H9 (cell line): Measurements from ENCODE around the gene USP46. TPM values are rescaled to one million over a fixed set of nuclear protein-coding genes. Genes with fewer than 3 reads are reported as not detected.

Experiments
- DNase-seq: peaks from one replicate; pipeline ENCODE4 v3.0.0-alpha.2; 2017
- H2AFZ ChIP-seq: one replicate; pipeline ENCODE4 v1.6.1; 2013; ENCODE audit warnings: mild to moderate bottlenecking, low read length, control low read depth, moderate library complexity
- H2AK5ac ChIP-seq: 2 replicates; pipeline ENCODE4 v1.6.1; 2013; ENCODE audit warnings: low read length, control low read depth, mixed read lengths; ENCODE audit not compliant: insufficient read length
- H2BK120ac ChIP-seq: one replicate; pipeline ENCODE4 v1.6.1; 2013; ENCODE audit warnings: low read depth, mild to moderate bottlenecking, low read length, control low read depth, inconsistent platforms; ENCODE audit not compliant: poor library complexity, severe bottlenecking
- H2BK12ac ChIP-seq: 2 replicates; pipeline ENCODE4 v1.6.1; 2013; ENCODE audit warnings: low read length, control low read depth, mixed read lengths, low read depth; ENCODE audit not compliant: insufficient read length
- H2BK15ac ChIP-seq: 2 replicates; pipeline ENCODE4 v1.6.1; 2013; ENCODE audit warnings: low read depth, low read length, control low read depth
- H2BK20ac ChIP-seq: one replicate; pipeline ENCODE4 v1.6.1; 2013; ENCODE audit warnings: low read depth, mild to moderate bottlenecking, low read length, control low read depth, inconsistent platforms; ENCODE audit not compliant: poor library complexity, severe bottlenecking
- H2BK5ac ChIP-seq: 2 replicates; pipeline ENCODE4 v1.6.1; 2013; ENCODE audit warnings: low read length, control low read depth, mixed read lengths; ENCODE audit not compliant: insufficient read length
- H3K14ac ChIP-seq: 2 replicates; pipeline ENCODE4 v1.6.1; 2013; ENCODE audit warnings: low read length, control low read depth; ENCODE audit not compliant: insufficient read depth
- H3K18ac ChIP-seq: 2 replicates; pipeline ENCODE4 v1.6.1; 2013; ENCODE audit warnings: low read depth, mild to moderate bottlenecking, mixed read lengths, low read length, control low read depth; ENCODE audit not compliant: insufficient read length
- H3K23ac ChIP-seq: 2 replicates; pipeline ENCODE4 v1.6.1; 2013; ENCODE audit warnings: low read length, control low read depth, mixed read lengths, low read depth; ENCODE audit not compliant: insufficient read length
- H3K23me2 ChIP-seq: 2 replicates; pipeline ENCODE4 v1.6.1; 2013; ENCODE audit warnings: low read depth, mild to moderate bottlenecking, mixed read lengths, low read length, control low read depth; ENCODE audit not compliant: insufficient read length, poor library complexity, severe bottlenecking
- H3K27ac ChIP-seq: 2 replicates; pipeline ENCODE4 v1.5.1; 2013; ENCODE audit warnings: low read length, control low read depth, mixed read lengths, low read depth; ENCODE audit not compliant: insufficient read length
- H3K27me3 ChIP-seq: 2 replicates; pipeline ENCODE4 v1.6.1; 2013; ENCODE audit warnings: low read length, control low read depth, inconsistent platforms; ENCODE audit not compliant: insufficient read depth
- H3K4ac ChIP-seq: 2 replicates; pipeline ENCODE4 v1.6.1; 2013; ENCODE audit warnings: low read depth, mild to moderate bottlenecking, control low read depth, inconsistent platforms, low read length, moderate library complexity
- H3K4me1 ChIP-seq: 2 replicates; pipeline ENCODE4 v1.6.1; 2013; ENCODE audit warnings: low read length, control low read depth, inconsistent platforms; ENCODE audit not compliant: insufficient read depth
- H3K4me2 ChIP-seq: 2 replicates; pipeline ENCODE4 v1.6.1; 2013; ENCODE audit warnings: low read length, control low read depth, mixed read lengths; ENCODE audit not compliant: insufficient read length, insufficient read depth
- H3K56ac ChIP-seq: 2 replicates; pipeline ENCODE4 v1.6.1; 2013; ENCODE audit warnings: low read depth, mild to moderate bottlenecking, mixed read lengths, low read length, control low read depth; ENCODE audit not compliant: insufficient read length
- H3K79me1 ChIP-seq: 2 replicates; pipeline ENCODE4 v1.6.1; 2013; ENCODE audit warnings: low read depth, mild to moderate bottlenecking, moderate library complexity, low read length, control low read depth, inconsistent platforms; ENCODE audit not compliant: insufficient read depth, poor library complexity, severe bottlenecking
- H3K79me2 ChIP-seq: 2 replicates; pipeline ENCODE4 v1.6.1; 2013; ENCODE audit warnings: low read length, control low read depth, inconsistent platforms; ENCODE audit not compliant: insufficient read depth
- H3K9ac ChIP-seq: 2 replicates; pipeline ENCODE4 v1.6.1; 2013; ENCODE audit warnings: low read length, control low read depth, mixed read lengths; ENCODE audit not compliant: insufficient read length; ENCODE audit errors: extremely low read depth
- H3K9me3 ChIP-seq: one replicate; pipeline ENCODE4 v1.6.1; 2013; ENCODE audit warnings: low read depth, low read length, inconsistent platforms; ENCODE audit not compliant: control insufficient read depth
- H3T11ph ChIP-seq: one replicate; pipeline ENCODE4 v1.6.1; 2013; ENCODE audit warnings: mild to moderate bottlenecking, low read length, control low read depth, inconsistent platforms
- H4K20me1 ChIP-seq: one replicate; pipeline ENCODE4 v1.6.1; 2013; ENCODE audit not compliant: control insufficient read depth, insufficient read length, insufficient read depth
- H4K5ac ChIP-seq: 2 replicates; pipeline ENCODE4 v1.6.1; 2013; ENCODE audit warnings: low read depth, mild to moderate bottlenecking, mixed read lengths, low read length, control low read depth; ENCODE audit not compliant: insufficient read length
- H4K8ac ChIP-seq: replicated peaks from 2 replicates; pipeline ENCODE4 v1.6.1; 2013; ENCODE audit warnings: low read length, control low read depth, mixed read lengths, low read depth; ENCODE audit not compliant: insufficient read length
- H4K91ac ChIP-seq: 2 replicates; pipeline ENCODE4 v1.6.1; 2013; ENCODE audit warnings: low read depth, mild to moderate bottlenecking, moderate library complexity, mixed read lengths, low read length, control low read depth; ENCODE audit not compliant: insufficient read length
- H3K27ac Mint-ChIP-seq, 3 experiments: 2 replicates in 2 of 3; 3 replicates in 1 of 3; pipeline ENCODE4 v1.8.0; 2020 to 2021; ENCODE audit warnings: mixed read lengths in 3 of 3, mild to moderate bottlenecking in 1 of 3, moderate library complexity in 1 of 3
- H3K27me3 Mint-ChIP-seq: 2 replicates; pipeline ENCODE4 v1.8.0; 2021; ENCODE audit warnings: low read depth, mild to moderate bottlenecking, moderate library complexity, mixed read lengths
- H3K36me3 Mint-ChIP-seq, 3 experiments: 2 replicates in 2 of 3; 3 replicates in 1 of 3; pipeline ENCODE4 v1.8.0; 2020 to 2021; ENCODE audit warnings: low read depth in 3 of 3, mixed read lengths in 3 of 3; ENCODE audit not compliant: insufficient read depth in 1 of 3
- H3K4me1 Mint-ChIP-seq, 2 experiments: 2 replicates each; pipeline ENCODE4 v1.8.0; 2020; ENCODE audit warnings: mixed read lengths in 2 of 2
- H3K4me3 Mint-ChIP-seq, 2 experiments: 2 replicates in 1 of 2; 3 replicates in 1 of 2; pipeline ENCODE4 v1.8.0; 2020 to 2021; ENCODE audit warnings: mild to moderate bottlenecking in 2 of 2, mixed read lengths in 2 of 2, moderate library complexity in 1 of 2
- H3K9me3 Mint-ChIP-seq, 2 experiments: 2 replicates in 1 of 2; 3 replicates in 1 of 2; pipeline ENCODE4 v1.8.0; 2020; ENCODE audit warnings: mild to moderate bottlenecking in 2 of 2, mixed read lengths in 2 of 2, moderate library complexity in 1 of 2
- WGBS: extraction: QIAGEN DNeasy Blood & Tissue Kit; methylation state at CpG from one replicate; pipeline ENCODE4 v1.1.7; 2013; ENCODE audit warnings: missing lambda C conversion rate, low lambda C conversion rate, mixed read lengths; ENCODE audit not compliant: insufficient read length; ENCODE audit errors: extremely low coverage; 5-methylcytosine and 5-hydroxymethylcytosine counted together
- total RNA-seq: library from RNA; stranded (reverse); gene quantifications from 2 replicates; pipeline ENCODE4 v1.2.1, GENCODE V29; 2021
- TF ChIP-seq, protein P1 (sequence below): fragments of 200-600 bp; sonication (generic); conservative IDR thresholded peaks from 3 replicates; pipeline ENCODE4 v1.8.0; 2021; ENCODE audit warnings: antibody characterized with exemption, mild to moderate bottlenecking

The USP46 gene
- total RNA-seq, 1 experiment from 2014 or later, result 59.8 TPM

DNA sequence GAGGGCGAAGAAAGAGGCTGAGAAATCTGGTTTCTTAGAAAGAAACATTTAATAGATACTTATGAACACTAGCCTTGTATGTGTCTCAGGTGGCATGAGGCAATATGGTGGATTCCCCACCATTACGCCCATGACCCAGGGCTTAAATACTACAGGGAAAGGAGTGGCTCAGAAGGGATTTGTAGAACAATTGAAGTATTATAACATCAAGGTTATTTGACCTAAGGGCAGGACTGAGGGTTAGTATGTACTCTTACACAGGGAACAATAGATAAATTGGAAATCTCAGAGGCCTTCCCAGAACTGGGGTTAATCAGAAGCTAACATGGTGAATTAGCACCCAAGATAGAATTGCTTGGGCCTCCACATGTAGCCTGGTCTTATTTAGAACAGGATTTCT, 11.0 kb upstream of the USP46 start:
- Histone ChIP-seq H2BK5ac (no peak overlapping the region), H4K91ac (no peak overlapping the region), H3K4me2 (no peak overlapping the region), H3K9me3 (no peaks in the 10 kb centered on the region), H3K14ac (no peak overlapping the region), H3K4me1 (no peaks in the 10 kb centered on the region), H3K23me2 (no peaks in the 10 kb centered on the region), H2AK5ac (no peak overlapping the region), H2AFZ (no peak overlapping the region), H3K18ac (no peak overlapping the region), H3K56ac (no peak overlapping the region), H3K9ac (no peak overlapping the region), H3K27ac (no peak overlapping the region), H3K27me3 (no peaks in the 10 kb centered on the region), H3K79me1 (no peaks in the 10 kb centered on the region), H4K20me1 (no peaks in the 10 kb centered on the region), H4K5ac (no peak overlapping the region), H2BK120ac (no peak overlapping the region), H3K23ac (no peak overlapping the region), H2BK15ac (no peak overlapping the region), H3T11ph (no peak overlapping the region), H2BK12ac (no peak overlapping the region), H4K8ac (no peak overlapping the region), H3K4ac (no peak overlapping the region), H2BK20ac (no peak overlapping the region), H3K79me2 (no peaks in the 10 kb centered on the region)
- Mint-ChIP-seq H3K27me3 (no peaks in the 10 kb centered on the region; the same call in 1 of the 2 replicates), H3K27ac (no peak overlapping the region; a peak in 1 of 7 replicates), H3K4me3 (no peak overlapping the region), H3K9me3 (peaks cover 5% of the 10 kb centered on the region in 2 experiments; a peak in 4 of 5 replicates), H3K4me1 (peaks cover 6 to 7% of the 10 kb centered on the region in 2 experiments), H3K36me3 (peaks cover 0 to 6% (median 0%) of the 10 kb centered on the region in 3 experiments; a peak in 3 of 7 replicates)
- no peak for DNase-seq
- no CpG with 5 or more reads among the region's 2 CpGs for WGBS
- TF ChIP-seq, protein P1, sequence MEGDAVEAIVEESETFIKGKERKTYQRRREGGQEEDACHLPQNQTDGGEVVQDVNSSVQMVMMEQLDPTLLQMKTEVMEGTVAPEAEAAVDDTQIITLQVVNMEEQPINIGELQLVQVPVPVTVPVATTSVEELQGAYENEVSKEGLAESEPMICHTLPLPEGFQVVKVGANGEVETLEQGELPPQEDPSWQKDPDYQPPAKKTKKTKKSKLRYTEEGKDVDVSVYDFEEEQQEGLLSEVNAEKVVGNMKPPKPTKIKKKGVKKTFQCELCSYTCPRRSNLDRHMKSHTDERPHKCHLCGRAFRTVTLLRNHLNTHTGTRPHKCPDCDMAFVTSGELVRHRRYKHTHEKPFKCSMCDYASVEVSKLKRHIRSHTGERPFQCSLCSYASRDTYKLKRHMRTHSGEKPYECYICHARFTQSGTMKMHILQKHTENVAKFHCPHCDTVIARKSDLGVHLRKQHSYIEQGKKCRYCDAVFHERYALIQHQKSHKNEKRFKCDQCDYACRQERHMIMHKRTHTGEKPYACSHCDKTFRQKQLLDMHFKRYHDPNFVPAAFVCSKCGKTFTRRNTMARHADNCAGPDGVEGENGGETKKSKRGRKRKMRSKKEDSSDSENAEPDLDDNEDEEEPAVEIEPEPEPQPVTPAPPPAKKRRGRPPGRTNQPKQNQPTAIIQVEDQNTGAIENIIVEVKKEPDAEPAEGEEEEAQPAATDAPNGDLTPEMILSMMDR, result no peak
